Measurements from ENCODE around the gene BTBD9. TPM values are rescaled to one million over a fixed set of nuclear protein-coding genes. Genes with fewer than 3 reads are reported as not detected.

The BTBD9 gene
- total RNA-seq, 1 experiment from 2014 or later = 19.4 TPM

GRCh38 chr6:38244869-38245268, 394.9 kb downstream of the BTBD9 start:
- intact Hi-C loops (cut with micrococcal nuclease; ENCODE audit: unreplicated experiment) = no loop called here
- TF ChIP-seq, protein P1, sequence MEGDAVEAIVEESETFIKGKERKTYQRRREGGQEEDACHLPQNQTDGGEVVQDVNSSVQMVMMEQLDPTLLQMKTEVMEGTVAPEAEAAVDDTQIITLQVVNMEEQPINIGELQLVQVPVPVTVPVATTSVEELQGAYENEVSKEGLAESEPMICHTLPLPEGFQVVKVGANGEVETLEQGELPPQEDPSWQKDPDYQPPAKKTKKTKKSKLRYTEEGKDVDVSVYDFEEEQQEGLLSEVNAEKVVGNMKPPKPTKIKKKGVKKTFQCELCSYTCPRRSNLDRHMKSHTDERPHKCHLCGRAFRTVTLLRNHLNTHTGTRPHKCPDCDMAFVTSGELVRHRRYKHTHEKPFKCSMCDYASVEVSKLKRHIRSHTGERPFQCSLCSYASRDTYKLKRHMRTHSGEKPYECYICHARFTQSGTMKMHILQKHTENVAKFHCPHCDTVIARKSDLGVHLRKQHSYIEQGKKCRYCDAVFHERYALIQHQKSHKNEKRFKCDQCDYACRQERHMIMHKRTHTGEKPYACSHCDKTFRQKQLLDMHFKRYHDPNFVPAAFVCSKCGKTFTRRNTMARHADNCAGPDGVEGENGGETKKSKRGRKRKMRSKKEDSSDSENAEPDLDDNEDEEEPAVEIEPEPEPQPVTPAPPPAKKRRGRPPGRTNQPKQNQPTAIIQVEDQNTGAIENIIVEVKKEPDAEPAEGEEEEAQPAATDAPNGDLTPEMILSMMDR (IDR thresholded peaks at IDR 0.05; ENCODE audit: unreplicated experiment) = no peak
- no TSS peak for BruUV-seq (replicated peaks)
- DNase-seq = no peak
- CTCF ChIA-PET = no interaction called here
- Mint-ChIP-seq H3K4me3 (ENCODE audit: low read depth, unreplicated experiment) (no peak overlapping the region), H3K36me3 (ENCODE audit: insufficient read depth, unreplicated experiment) (no peaks in the 10 kb centered on the region), H3K27me3 (ENCODE audit: unreplicated experiment) (no peaks in the 10 kb centered on the region), H3K4me1 (ENCODE audit: low read depth, unreplicated experiment) (no peaks in the 10 kb centered on the region), H3K27ac (ENCODE audit: unreplicated experiment) (no peak overlapping the region), H3K9me3 (ENCODE audit: low read depth, unreplicated experiment) (no peaks in the 10 kb centered on the region)

- H3K27ac Mint-ChIP-seq (ENCODE audit: unreplicated experiment) = no peak overlapping the region
- intact Hi-C loops (cut with micrococcal nuclease; ENCODE audit: unreplicated experiment) = no loop called here
- H3K4me3 Mint-ChIP-seq (ENCODE audit: low read depth, unreplicated experiment) = no peak overlapping the region
- TF ChIP-seq, protein P1 (IDR thresholded peaks at IDR 0.05; ENCODE audit: unreplicated experiment) = no peak
- H3K4me1 Mint-ChIP-seq (ENCODE audit: low read depth, unreplicated experiment) = no peaks in the 10 kb centered on the region
- no TSS peak for BruUV-seq (replicated peaks)
- CTCF ChIA-PET = no interaction called here
- H3K36me3 Mint-ChIP-seq (ENCODE audit: insufficient read depth, unreplicated experiment) = no peaks in the 10 kb centered on the region
- no peak for DNase-seq
- H3K27me3 Mint-ChIP-seq (ENCODE audit: unreplicated experiment) = no peaks in the 10 kb centered on the region
- no peaks in the 10 kb centered on the region for H3K9me3 Mint-ChIP-seq (ENCODE audit: low read depth, unreplicated experiment)
Measured at GRCh38 chr6:38241200-38241871, 398.4 kb downstream of the BTBD9 start.

DNA sequence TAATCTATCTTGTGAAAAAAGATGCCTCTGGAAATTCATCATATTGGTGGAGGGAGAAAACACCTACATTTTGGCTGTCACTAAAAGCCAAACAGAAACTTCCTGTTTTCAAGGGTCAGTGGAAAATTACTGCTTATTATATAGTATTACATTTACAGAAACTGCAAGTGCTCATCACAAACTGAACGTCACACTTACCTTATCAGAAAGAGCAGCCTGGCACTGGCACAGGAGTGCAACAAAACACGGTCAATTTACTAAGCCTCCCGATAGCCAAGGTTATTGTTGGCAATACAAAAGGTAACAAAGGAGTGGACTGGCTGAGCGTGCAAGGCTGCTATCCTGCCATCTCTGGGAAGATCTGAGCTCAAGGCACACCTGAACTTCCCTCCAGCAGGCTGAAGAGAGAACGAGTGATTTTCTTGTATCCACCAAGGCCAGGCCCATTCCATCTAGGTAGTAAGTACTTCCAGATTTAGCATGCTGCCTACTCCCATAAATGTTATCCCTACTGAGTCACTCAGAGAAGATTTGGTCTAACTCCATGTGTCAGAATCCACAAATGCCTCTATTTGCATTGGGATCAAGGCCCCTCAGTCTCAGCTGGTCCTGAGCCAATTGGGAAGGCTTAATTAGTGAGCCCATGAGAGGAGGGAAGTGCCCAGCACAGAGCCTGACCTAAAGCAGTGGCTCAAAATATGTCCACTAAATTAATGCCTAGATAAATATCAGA, 399.8 kb downstream of the BTBD9 start:
- CTCF ChIA-PET = interaction anchor here (0.7 kb wide), 1 partner anchor 203 kb away, joined by 6 read pairs; no protein-coding TSS in a partner anchor
- TF ChIP-seq, protein P1 (IDR thresholded peaks at IDR 0.05; ENCODE audit: unreplicated experiment) = no peak
- intact Hi-C loops (cut with micrococcal nuclease; ENCODE audit: unreplicated experiment) = no loop called here
- H3K27me3 Mint-ChIP-seq (ENCODE audit: unreplicated experiment) = no peaks in the 10 kb centered on the region
- no peaks in the 10 kb centered on the region for H3K9me3 Mint-ChIP-seq (ENCODE audit: low read depth, unreplicated experiment)
- no peak overlapping the region for H3K27ac Mint-ChIP-seq (ENCODE audit: unreplicated experiment)
- H3K4me1 Mint-ChIP-seq (ENCODE audit: low read depth, unreplicated experiment) = no peaks in the 10 kb centered on the region
- no TSS peak for BruUV-seq (replicated peaks)
- no peaks in the 10 kb centered on the region for H3K36me3 Mint-ChIP-seq (ENCODE audit: insufficient read depth, unreplicated experiment)
- no peak overlapping the region for H3K4me3 Mint-ChIP-seq (ENCODE audit: low read depth, unreplicated experiment)
- no peak for DNase-seq

- H3K4me1 Mint-ChIP-seq (ENCODE audit: low read depth, unreplicated experiment) = peaks cover 15% of the 10 kb centered on the region
- H3K4me3 Mint-ChIP-seq (ENCODE audit: low read depth, unreplicated experiment) = no peak overlapping the region
- BruUV-seq (replicated peaks) = no TSS peak
Measured at GRCh38 chr6:38236631-38237030, 403.1 kb downstream of the BTBD9 start.

More at GRCh38 chr6:38236631-38237030, 403.1 kb downstream of the BTBD9 start:
- Mint-ChIP-seq H3K27ac (ENCODE audit: unreplicated experiment) (no peak overlapping the region), H3K36me3 (ENCODE audit: insufficient read depth, unreplicated experiment) (no peaks in the 10 kb centered on the region), H3K27me3 (ENCODE audit: unreplicated experiment) (no peaks in the 10 kb centered on the region), H3K9me3 (ENCODE audit: low read depth, unreplicated experiment) (no peaks in the 10 kb centered on the region)
- CTCF ChIA-PET = no interaction called here
- DNase-seq = no peak
- TF ChIP-seq, protein P1 (IDR thresholded peaks at IDR 0.05; ENCODE audit: unreplicated experiment) = no peak
- intact Hi-C loops (cut with micrococcal nuclease; ENCODE audit: unreplicated experiment) = no loop called here

Measured in Calu3 (cell line).